ENCODE data around the gene JMJD1C.

Gene JMJD1C

GRCh38 chr10:63437116-63437949, 28.4 kb downstream of the JMJD1C start:
- Histone ChIP-seq H4K91ac (ENCODE audit: low read depth, low read length, poor library complexity) (no peak overlapping the region), H2AK5ac (ENCODE audit: low read depth, low read length) (no peak overlapping the region), H3K27ac (replicated peaks; ENCODE audit: low read length) (no peak overlapping the region), H3K9ac (ENCODE audit: low read depth, low read length, poor library complexity) (no peak overlapping the region), H3K14ac (ENCODE audit: low read length) (no peak overlapping the region), H3K18ac (ENCODE audit: low read length) (no peak overlapping the region), H3K9me3 (replicated peaks in 1 of 2; ENCODE audit: control insufficient read depth in 2 of 2, insufficient read depth in 1 of 2, low read depth in 1 of 2, low read length in 2 of 2) (no peaks in the 10 kb centered on the region), H3K4ac (ENCODE audit: low read length) (no peak overlapping the region), H3K79me1 (ENCODE audit: low read depth, low read length) (no peaks in the 10 kb centered on the region), H3K4me3 (ENCODE audit: low read length in 2 of 2) (no peak overlapping the region), H2BK12ac (ENCODE audit: low read length) (no peak overlapping the region), H2BK15ac (ENCODE audit: low read length) (no peak overlapping the region), H2AFZ (ENCODE audit: low read length) (no peak overlapping the region), H3K27me3 (ENCODE audit: control insufficient read depth in 3 of 3, insufficient read depth in 3 of 3, low read depth in 1 of 3, low read length in 3 of 3) (no peaks in the 10 kb centered on the region), H3K36me3 (replicated peaks in 1 of 2; ENCODE audit: control insufficient read depth in 2 of 2, insufficient read depth in 2 of 2, low read length in 2 of 2) (peaks cover 0 to 1% of the 10 kb centered on the region in 2 donors), H2BK5ac (ENCODE audit: low read length) (no peak overlapping the region), H3K4me1 (ENCODE audit: control insufficient read depth in 2 of 2, insufficient read depth in 1 of 2, low read depth in 1 of 2, low read length in 2 of 2) (peaks cover 0 to 3% of the 10 kb centered on the region in 2 donors), H2BK120ac (ENCODE audit: low read depth, low read length) (no peak overlapping the region), H4K8ac (ENCODE audit: low read depth, low read length) (no peak overlapping the region), H3K4me2 (ENCODE audit: insufficient read depth, low read length, poor library complexity, severe bottlenecking) (no peak overlapping the region), H3K23ac (ENCODE audit: low read depth, low read length, poor library complexity) (no peak overlapping the region)
- no peak for DNase-seq (ENCODE audit: low spot score)
- WGBS, 2 donors (ENCODE audit: extremely low coverage in 2 of 2, insufficient read length in 2 of 2, insufficient replicate concordance in 1 of 2) = no CpG with 5 or more reads among the region's 2 CpGs

- Histone ChIP-seq H4K8ac (ENCODE audit: low read depth, low read length) (no peak overlapping the region), H2BK15ac (ENCODE audit: low read length) (no peak overlapping the region), H3K4me3 (ENCODE audit: low read length in 2 of 2) (no peak overlapping the region), H3K23ac (ENCODE audit: low read depth, low read length, poor library complexity) (no peak overlapping the region), H3K4me1 (ENCODE audit: control insufficient read depth in 2 of 2, insufficient read depth in 1 of 2, low read depth in 1 of 2, low read length in 2 of 2) (peaks cover 0 to 4% of the 10 kb centered on the region in 2 donors), H3K36me3 (replicated peaks in 1 of 2; ENCODE audit: control insufficient read depth in 2 of 2, insufficient read depth in 2 of 2, low read length in 2 of 2) (peaks cover 0 to 9% of the 10 kb centered on the region in 2 donors), H2BK12ac (ENCODE audit: low read length) (no peak overlapping the region), H3K18ac (ENCODE audit: low read length) (no peak overlapping the region), H3K79me1 (ENCODE audit: low read depth, low read length) (peaks cover 2% of the 10 kb centered on the region), H3K9me3 (replicated peaks in 1 of 2; ENCODE audit: control insufficient read depth in 2 of 2, insufficient read depth in 1 of 2, low read depth in 1 of 2, low read length in 2 of 2) (peaks cover 0 to 4% of the 10 kb centered on the region in 2 donors), H3K27me3 (ENCODE audit: control insufficient read depth in 3 of 3, insufficient read depth in 3 of 3, low read depth in 1 of 3, low read length in 3 of 3) (no peaks in the 10 kb centered on the region), H3K4ac (ENCODE audit: low read length) (no peak overlapping the region), H3K14ac (ENCODE audit: low read length) (no peak overlapping the region), H2BK120ac (ENCODE audit: low read depth, low read length) (no peak overlapping the region), H2BK5ac (ENCODE audit: low read length) (no peak overlapping the region), H2AFZ (ENCODE audit: low read length) (no peak overlapping the region), H3K27ac (replicated peaks; ENCODE audit: low read length) (no peak overlapping the region), H3K4me2 (ENCODE audit: insufficient read depth, low read length, poor library complexity, severe bottlenecking) (no peak overlapping the region), H3K9ac (ENCODE audit: low read depth, low read length, poor library complexity) (no peak overlapping the region), H4K91ac (ENCODE audit: low read depth, low read length, poor library complexity) (no peak overlapping the region), H2AK5ac (ENCODE audit: low read depth, low read length) (no peak overlapping the region)
- WGBS, 2 donors (ENCODE audit: extremely low coverage in 2 of 2, insufficient read length in 2 of 2, insufficient replicate concordance in 1 of 2) = no CpG with 5 or more reads among the region's 1 CpG
- DNase-seq (ENCODE audit: low spot score) = no peak
Observed at GRCh38 chr10:63436225-63436624, 29.6 kb downstream of the JMJD1C start.

GRCh38 chr10:63434866-63435854, 30.6 kb downstream of the JMJD1C start:
- no peak overlapping the region for H3K4me2 ChIP-seq (ENCODE audit: insufficient read depth, low read length, poor library complexity, severe bottlenecking)
- H3K4ac ChIP-seq (ENCODE audit: low read length) = no peak overlapping the region
- H3K4me3 ChIP-seq (ENCODE audit: low read length in 2 of 2) = no peak overlapping the region
- H2AK5ac ChIP-seq (ENCODE audit: low read depth, low read length) = no peak overlapping the region
- no peak overlapping the region for H4K91ac ChIP-seq (ENCODE audit: low read depth, low read length, poor library complexity)
- no peaks in the 10 kb centered on the region for H3K27me3 ChIP-seq (ENCODE audit: control insufficient read depth in 3 of 3, insufficient read depth in 3 of 3, low read depth in 1 of 3, low read length in 3 of 3)
- no peak overlapping the region for H3K27ac ChIP-seq (replicated peaks; ENCODE audit: low read length)
- no peak overlapping the region for H2BK5ac ChIP-seq (ENCODE audit: low read length)
- no peak overlapping the region for H3K9ac ChIP-seq (ENCODE audit: low read depth, low read length, poor library complexity)
- H2BK15ac ChIP-seq (ENCODE audit: low read length) = no peak overlapping the region
- H3K79me1 ChIP-seq (ENCODE audit: low read depth, low read length) = peaks cover 2% of the 10 kb centered on the region
- H3K9me3 ChIP-seq (replicated peaks in 1 of 2; ENCODE audit: control insufficient read depth in 2 of 2, insufficient read depth in 1 of 2, low read depth in 1 of 2, low read length in 2 of 2) = peaks cover 0 to 4% of the 10 kb centered on the region in 2 donors
- H2BK12ac ChIP-seq (ENCODE audit: low read length) = no peak overlapping the region
- no CpG with 5 or more reads among the region's 13 CpGs for WGBS, 2 donors (ENCODE audit: extremely low coverage in 2 of 2, insufficient read length in 2 of 2, insufficient replicate concordance in 1 of 2)
- no peak for DNase-seq (ENCODE audit: low spot score)
- no peak overlapping the region for H2BK120ac ChIP-seq (ENCODE audit: low read depth, low read length)
- H2AFZ ChIP-seq (ENCODE audit: low read length) = no peak overlapping the region
- H3K23ac ChIP-seq (ENCODE audit: low read depth, low read length, poor library complexity) = no peak overlapping the region
- H3K14ac ChIP-seq (ENCODE audit: low read length) = no peak overlapping the region
- H3K18ac ChIP-seq (ENCODE audit: low read length) = no peak overlapping the region
- H4K8ac ChIP-seq (ENCODE audit: low read depth, low read length) = no peak overlapping the region
- peaks cover 0 to 4% of the 10 kb centered on the region in 2 donors for H3K4me1 ChIP-seq (ENCODE audit: control insufficient read depth in 2 of 2, insufficient read depth in 1 of 2, low read depth in 1 of 2, low read length in 2 of 2)
- peaks cover 0 to 15% of the 10 kb centered on the region in 2 donors for H3K36me3 ChIP-seq (replicated peaks in 1 of 2; ENCODE audit: control insufficient read depth in 2 of 2, insufficient read depth in 2 of 2, low read length in 2 of 2)

Measured in neuronal stem cell (in vitro differentiated cells).